GM12872 (cell line): Measurements from ENCODE around the gene AMIGO3.

Experiments
- CTCF ChIP-seq: IDR thresholded peaks from 3 replicates; pipeline ENCODE4 v1.5.1; 2011; ENCODE audit warnings: low read depth, mild to moderate bottlenecking, low read length, moderate library complexity; ENCODE audit not compliant: insufficient read depth

Gene AMIGO3

GRCh38 chr3:49719214-49719884 lies at the start of gene AMIGO3:
Gene AMIGO3 (minus strand): TSS chr3:49719684. CDS start chr3:49719465, 219 bp downstream.
- peak; percentile 86 for TF ChIP-seq CTCF

- TF ChIP-seq CTCF = no peak
These were observed 44.5 kb upstream of the AMIGO3 start for GRCh38 chr3:49763981-49764380.

- no peak for TF ChIP-seq CTCF
These were observed 42.2 kb upstream of the AMIGO3 start for GRCh38 chr3:49761661-49762060.

- no peak for TF ChIP-seq CTCF
These were observed 39.7 kb upstream of the AMIGO3 start for GRCh38 chr3:49759226-49759625.

- TF ChIP-seq CTCF = no peak
These were observed 37.7 kb upstream of the AMIGO3 start for GRCh38 chr3:49757197-49757596.

- no peak for TF ChIP-seq CTCF
These were observed 36.6 kb upstream of the AMIGO3 start for GRCh38 chr3:49756036-49756435.

- TF ChIP-seq CTCF = no peak
These were observed 35.1 kb upstream of the AMIGO3 start for GRCh38 chr3:49754536-49754935.
